Cardiac fibroblast (primary cell): ENCODE data around the gene JTB.

Experiments used
- DNase-seq, 2 donors: peaks; one replicate each; pipeline versions ENCODE4 v3.0.0 to v3.0.0-alpha.2; 2010; ENCODE audit warnings: low read depth in 2 of 2
- H3K4me3 ChIP-seq, 2 donors: replicated peaks in 1 of 2; 1 replicate in 1 of 2; 2 replicates in 1 of 2; pipeline ENCODE4 v1.5.1; 2011; ENCODE audit warnings: low read depth in 2 of 2, low read length in 2 of 2, mild to moderate bottlenecking in 2 of 2, moderate library complexity in 1 of 2
- TF ChIP-seq, protein P1 (sequence below): IDR thresholded peaks from one replicate; pipeline ENCODE4 v1.5.1; 2011; ENCODE audit warnings: low read depth, mild to moderate bottlenecking, low read length, inconsistent platforms

JTB gene

GRCh38 chr1:153976819-153977249 lies 640 bp downstream of the JTB start:
- peak overlapping the region; percentile 74 to 97 for H3K4me3 ChIP-seq
- TF ChIP-seq, protein P1, sequence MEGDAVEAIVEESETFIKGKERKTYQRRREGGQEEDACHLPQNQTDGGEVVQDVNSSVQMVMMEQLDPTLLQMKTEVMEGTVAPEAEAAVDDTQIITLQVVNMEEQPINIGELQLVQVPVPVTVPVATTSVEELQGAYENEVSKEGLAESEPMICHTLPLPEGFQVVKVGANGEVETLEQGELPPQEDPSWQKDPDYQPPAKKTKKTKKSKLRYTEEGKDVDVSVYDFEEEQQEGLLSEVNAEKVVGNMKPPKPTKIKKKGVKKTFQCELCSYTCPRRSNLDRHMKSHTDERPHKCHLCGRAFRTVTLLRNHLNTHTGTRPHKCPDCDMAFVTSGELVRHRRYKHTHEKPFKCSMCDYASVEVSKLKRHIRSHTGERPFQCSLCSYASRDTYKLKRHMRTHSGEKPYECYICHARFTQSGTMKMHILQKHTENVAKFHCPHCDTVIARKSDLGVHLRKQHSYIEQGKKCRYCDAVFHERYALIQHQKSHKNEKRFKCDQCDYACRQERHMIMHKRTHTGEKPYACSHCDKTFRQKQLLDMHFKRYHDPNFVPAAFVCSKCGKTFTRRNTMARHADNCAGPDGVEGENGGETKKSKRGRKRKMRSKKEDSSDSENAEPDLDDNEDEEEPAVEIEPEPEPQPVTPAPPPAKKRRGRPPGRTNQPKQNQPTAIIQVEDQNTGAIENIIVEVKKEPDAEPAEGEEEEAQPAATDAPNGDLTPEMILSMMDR = no peak
- no peak for DNase-seq

DNA sequence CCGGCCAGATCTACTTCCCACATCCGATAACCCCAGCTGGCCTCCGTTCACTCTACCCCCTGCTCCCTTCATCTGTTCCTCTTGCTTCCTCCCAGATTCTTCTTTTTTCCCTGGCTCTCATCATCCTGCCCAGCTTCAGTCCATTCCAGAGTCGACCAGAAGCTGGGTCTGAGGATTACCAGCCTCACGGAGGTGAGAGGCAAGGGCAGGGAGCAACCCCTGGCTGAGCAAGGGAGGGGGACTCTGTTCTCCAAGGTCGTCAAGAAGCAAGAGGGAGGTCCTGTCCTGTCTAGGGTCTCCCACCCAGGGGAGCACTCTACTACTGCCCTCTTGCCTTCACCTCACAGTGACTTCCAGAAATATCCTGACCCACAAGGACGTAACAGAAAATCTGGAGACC lies 3.9 kb downstream of the JTB start:
- no peak for DNase-seq
- H3K4me3 ChIP-seq = no peak overlapping the region
- TF ChIP-seq, protein P1 = no peak

GRCh38 chr1:153973071-153973470 lies 4.4 kb downstream of the JTB start:
- no peak overlapping the region for H3K4me3 ChIP-seq
- TF ChIP-seq, protein P1 = no peak
- DNase-seq = no peak

- H3K4me3 ChIP-seq = no peak overlapping the region
- TF ChIP-seq, protein P1 = no peak
- DNase-seq = no peak
Measured at GRCh38 chr1:153970346-153970745, 7.1 kb downstream of the JTB start.

DNA sequence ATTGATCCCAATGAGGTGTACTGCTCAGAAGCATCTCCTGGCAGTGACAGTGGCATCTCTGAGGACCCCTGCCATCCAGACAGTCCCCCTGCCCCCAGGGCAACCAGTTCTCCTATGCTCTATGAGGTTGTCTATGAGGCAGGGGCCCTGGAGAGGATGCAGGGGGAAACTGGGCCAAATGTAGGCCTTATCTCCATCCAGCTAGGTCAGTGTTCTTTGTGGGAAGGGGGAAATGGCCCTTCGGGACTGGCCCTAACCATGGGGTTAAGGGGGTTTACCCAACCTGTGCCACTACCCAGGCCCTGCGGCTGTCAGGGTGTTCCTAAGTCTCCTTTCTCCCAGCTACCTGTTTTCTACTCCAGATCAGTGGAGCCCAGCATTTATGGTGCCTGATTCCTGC lies 8.5 kb downstream of the JTB start:
- no peak for DNase-seq
- TF ChIP-seq, protein P1 = no peak
- no peak overlapping the region for H3K4me3 ChIP-seq

DNA sequence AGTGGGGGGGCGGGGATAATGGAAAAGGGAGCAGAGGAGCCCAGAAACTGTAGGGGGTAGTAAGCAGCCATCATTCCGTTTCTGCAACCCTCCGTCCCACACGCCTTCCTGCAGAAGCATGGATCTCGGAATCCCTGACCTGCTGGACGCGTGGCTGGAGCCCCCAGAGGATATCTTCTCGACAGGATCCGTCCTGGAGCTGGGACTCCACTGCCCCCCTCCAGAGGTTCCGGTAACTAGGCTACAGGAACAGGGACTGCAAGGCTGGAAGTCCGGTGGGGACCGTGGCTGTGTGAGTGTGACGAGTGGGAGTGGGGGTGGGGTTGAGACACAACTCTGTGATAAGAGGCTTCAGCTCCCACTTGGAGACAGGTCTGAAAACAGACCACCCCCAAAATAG lies 9.1 kb downstream of the JTB start:
- peak overlapping the region; percentile 64 to 67 for H3K4me3 ChIP-seq
- DNase-seq = no peak

GRCh38 chr1:153968000-153968363 lies 9.5 kb downstream of the JTB start:
- TF ChIP-seq, protein P1 = no peak
- peak overlapping the region; percentile 64 to 67 for H3K4me3 ChIP-seq
- DNase-seq = no peak

More for the DNA sequence above, 9.1 kb downstream of the JTB start:
- TF ChIP-seq, protein P1 = no peak
